ENCODE results near the gene ZBTB5. TPM values are rescaled to one million over a fixed set of nuclear protein-coding genes. Genes with fewer than 3 reads are reported as not detected.

The ZBTB5 gene
- total RNA-seq, 1 experiment from 2014 or later: 16.7 TPM

- ChIA-PET POLR2A (no interaction called here), CTCF (interaction anchor here (1.0 to 3.1 kb wide), 6 partner anchors 9 to 411 kb away, joined by 3 to 19 read pairs (median 4); no protein-coding TSS in a partner anchor)
- H3K27me3 Mint-ChIP-seq (ENCODE audit: low read depth): no peaks in the 10 kb centered on the region
- TF ChIP-seq ZBTB21 (CRISPR knock-in tag; IDR thresholded peaks at IDR 0.05; ENCODE audit: borderline replicate concordance): no peak
- no peak for TF ChIP-seq EMX1 (CRISPR knock-in tag; IDR thresholded peaks at IDR 0.05)
- no peak for TF ChIP-seq ZNF219 (CRISPR knock-in tag; IDR thresholded peaks at IDR 0.05; ENCODE audit: borderline replicate concordance)
- no peak for TF ChIP-seq JAZF1 (CRISPR knock-in tag; IDR thresholded peaks at IDR 0.05)
- no peak for TF ChIP-seq NFE2L1 (CRISPR knock-in tag; IDR thresholded peaks at IDR 0.05)
- TF ChIP-seq AFF4 (CRISPR knock-in tag; IDR thresholded peaks at IDR 0.05; ENCODE audit: borderline replicate concordance): no peak
- TF ChIP-seq IRF2 (CRISPR knock-in tag; IDR thresholded peaks at IDR 0.05; ENCODE audit: borderline replicate concordance, low read depth): no peak
- TF ChIP-seq TEAD4 (CRISPR knock-in tag; IDR thresholded peaks at IDR 0.05): no peak
- TF ChIP-seq, protein P1, sequence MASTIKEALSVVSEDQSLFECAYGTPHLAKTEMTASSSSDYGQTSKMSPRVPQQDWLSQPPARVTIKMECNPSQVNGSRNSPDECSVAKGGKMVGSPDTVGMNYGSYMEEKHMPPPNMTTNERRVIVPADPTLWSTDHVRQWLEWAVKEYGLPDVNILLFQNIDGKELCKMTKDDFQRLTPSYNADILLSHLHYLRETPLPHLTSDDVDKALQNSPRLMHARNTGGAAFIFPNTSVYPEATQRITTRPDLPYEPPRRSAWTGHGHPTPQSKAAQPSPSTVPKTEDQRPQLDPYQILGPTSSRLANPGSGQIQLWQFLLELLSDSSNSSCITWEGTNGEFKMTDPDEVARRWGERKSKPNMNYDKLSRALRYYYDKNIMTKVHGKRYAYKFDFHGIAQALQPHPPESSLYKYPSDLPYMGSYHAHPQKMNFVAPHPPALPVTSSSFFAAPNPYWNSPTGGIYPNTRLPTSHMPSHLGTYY (CRISPR knock-in tag; IDR thresholded peaks at IDR 0.05): no peak
- no peak for TF ChIP-seq FOXP4 (CRISPR knock-in tag; IDR thresholded peaks at IDR 0.05)
- TF ChIP-seq ETV6 (CRISPR knock-in tag; IDR thresholded peaks at IDR 0.05): no peak
- TF ChIP-seq NR3C1 (CRISPR knock-in tag; conservative IDR thresholded peaks at IDR 0.05; ENCODE audit: low read depth): no peak
- TF ChIP-seq ZMAT4 (CRISPR knock-in tag; IDR thresholded peaks at IDR 0.05): no peak
- TF ChIP-seq NFYB (CRISPR knock-in tag; conservative IDR thresholded peaks at IDR 0.05; ENCODE audit: low read depth): no peak
- TF ChIP-seq, protein P2, sequence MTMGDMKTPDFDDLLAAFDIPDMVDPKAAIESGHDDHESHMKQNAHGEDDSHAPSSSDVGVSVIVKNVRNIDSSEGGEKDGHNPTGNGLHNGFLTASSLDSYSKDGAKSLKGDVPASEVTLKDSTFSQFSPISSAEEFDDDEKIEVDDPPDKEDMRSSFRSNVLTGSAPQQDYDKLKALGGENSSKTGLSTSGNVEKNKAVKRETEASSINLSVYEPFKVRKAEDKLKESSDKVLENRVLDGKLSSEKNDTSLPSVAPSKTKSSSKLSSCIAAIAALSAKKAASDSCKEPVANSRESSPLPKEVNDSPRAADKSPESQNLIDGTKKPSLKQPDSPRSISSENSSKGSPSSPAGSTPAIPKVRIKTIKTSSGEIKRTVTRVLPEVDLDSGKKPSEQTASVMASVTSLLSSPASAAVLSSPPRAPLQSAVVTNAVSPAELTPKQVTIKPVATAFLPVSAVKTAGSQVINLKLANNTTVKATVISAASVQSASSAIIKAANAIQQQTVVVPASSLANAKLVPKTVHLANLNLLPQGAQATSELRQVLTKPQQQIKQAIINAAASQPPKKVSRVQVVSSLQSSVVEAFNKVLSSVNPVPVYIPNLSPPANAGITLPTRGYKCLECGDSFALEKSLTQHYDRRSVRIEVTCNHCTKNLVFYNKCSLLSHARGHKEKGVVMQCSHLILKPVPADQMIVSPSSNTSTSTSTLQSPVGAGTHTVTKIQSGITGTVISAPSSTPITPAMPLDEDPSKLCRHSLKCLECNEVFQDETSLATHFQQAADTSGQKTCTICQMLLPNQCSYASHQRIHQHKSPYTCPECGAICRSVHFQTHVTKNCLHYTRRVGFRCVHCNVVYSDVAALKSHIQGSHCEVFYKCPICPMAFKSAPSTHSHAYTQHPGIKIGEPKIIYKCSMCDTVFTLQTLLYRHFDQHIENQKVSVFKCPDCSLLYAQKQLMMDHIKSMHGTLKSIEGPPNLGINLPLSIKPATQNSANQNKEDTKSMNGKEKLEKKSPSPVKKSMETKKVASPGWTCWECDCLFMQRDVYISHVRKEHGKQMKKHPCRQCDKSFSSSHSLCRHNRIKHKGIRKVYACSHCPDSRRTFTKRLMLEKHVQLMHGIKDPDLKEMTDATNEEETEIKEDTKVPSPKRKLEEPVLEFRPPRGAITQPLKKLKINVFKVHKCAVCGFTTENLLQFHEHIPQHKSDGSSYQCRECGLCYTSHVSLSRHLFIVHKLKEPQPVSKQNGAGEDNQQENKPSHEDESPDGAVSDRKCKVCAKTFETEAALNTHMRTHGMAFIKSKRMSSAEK (CRISPR knock-in tag; IDR thresholded peaks at IDR 0.05; ENCODE audit: borderline replicate concordance): no peak
- TF ChIP-seq, protein P3, sequence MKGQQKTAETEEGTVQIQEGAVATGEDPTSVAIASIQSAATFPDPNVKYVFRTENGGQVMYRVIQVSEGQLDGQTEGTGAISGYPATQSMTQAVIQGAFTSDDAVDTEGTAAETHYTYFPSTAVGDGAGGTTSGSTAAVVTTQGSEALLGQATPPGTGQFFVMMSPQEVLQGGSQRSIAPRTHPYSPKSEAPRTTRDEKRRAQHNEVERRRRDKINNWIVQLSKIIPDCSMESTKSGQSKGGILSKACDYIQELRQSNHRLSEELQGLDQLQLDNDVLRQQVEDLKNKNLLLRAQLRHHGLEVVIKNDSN (CRISPR knock-in tag; IDR thresholded peaks at IDR 0.05): no peak
- TF ChIP-seq ZNF281 (CRISPR knock-in tag; IDR thresholded peaks at IDR 0.05): no peak
- TF ChIP-seq ZNF416 (CRISPR knock-in tag; IDR thresholded peaks at IDR 0.05): no peak
- H3K4me1 Mint-ChIP-seq: peaks cover 15% of the 10 kb centered on the region
- DNase-seq (ENCODE audit: low spot score): no peak
- no peak overlapping the region for H3K4me3 Mint-ChIP-seq
- ATAC-seq: no peak
- no peaks in the 10 kb centered on the region for H3K9me3 Mint-ChIP-seq
- H3K27ac Mint-ChIP-seq: no peak overlapping the region
- no peaks in the 10 kb centered on the region for H3K36me3 Mint-ChIP-seq
Observed at GRCh38 chr9:37406603-37407401, 58.4 kb downstream of the ZBTB5 start.
